Measurements from ENCODE around the gene TCF7L1. TPM values are rescaled to one million over a fixed set of nuclear protein-coding genes. Genes with fewer than 3 reads are reported as not detected.

The TCF7L1 gene
- total and polyA plus RNA-seq, 2 of the 13 experiments (the other 11 are each of a cell fraction or from before 2014, with no cell fraction given): 0.04 to 0.15 TPM

GRCh38 chr2:85354286-85355072 is 221.3 kb downstream of the TCF7L1 start, which contains the start of the genes ELMOD3 and RETSAT:
TSS of gene ELMOD3 (plus strand) at chr2:85354769. CDS start at chr2:85357199, 2,430 bp downstream.
TSS of gene RETSAT (minus strand) at chr2:85354528. CDS start at chr2:85354507, 21 bp downstream.
- peak within 1 kb of the TSS; percentile 72 for H3K27ac ChIP-seq (ENCODE audit: extremely low read length, insufficient read depth, low read length)
- H2AFZ ChIP-seq (ENCODE audit: low read length): peak within 1 kb of the TSS; percentile 82
- ATAC-seq (peak; percentile 98), FAIRE-seq (peak; percentile 99), DNase-seq (ENCODE audit: low spot score) (peak; percentile 100)
- in situ Hi-C loops (cut with HindIII; ENCODE audit: extremely low pct_ligation_motif_present, low pct_unique_long_range_greater_than_20kb) (no loop called here), intact Hi-C loops (cut with micrococcal nuclease; ENCODE audit: unreplicated experiment) (loop anchor here (1.0 kb wide), 4 partner anchors 12 to 198 kb away; no protein-coding TSS in a partner anchor)
- H3K9me3 ChIP-seq (ENCODE audit: low read length): no peaks in the 10 kb centered on the region
- H3K4me3 ChIP-seq (replicated peaks in 1 of 3; ENCODE audit: insufficient read depth in 1 of 3, low read depth in 2 of 3, low read length in 3 of 3): peak within 1 kb of the TSS; percentile 89 to 93 (median 91)
- CTCF ChIA-PET (ENCODE audit: low intra/inter-chr PET ratio, low total read pairs): no interaction called here
- no peaks in the 10 kb centered on the region for H4K20me1 ChIP-seq (ENCODE audit: insufficient read depth, low read length)
- peak within 1 kb of the TSS; percentile 89 for H3K9ac ChIP-seq (ENCODE audit: insufficient read depth, low read depth, low read length)
- under 1% methylated on average over 28 of the region's 42 CpGs for WGBS (ENCODE audit: low lambda C conversion rate)
- BruUV-seq (replicated peaks): no TSS peak
- H3K36me3 ChIP-seq (replicated peaks in 1 of 2; ENCODE audit: control insufficient read depth in 1 of 2, insufficient read depth in 2 of 2, low read length in 2 of 2): peaks cover 14 to 26% of the 10 kb centered on the region in 2 experiments
- peaks cover 33% of the 10 kb centered on the region for H3K4me1 ChIP-seq (ENCODE audit: insufficient read depth, low read length)
- H3K27me3 ChIP-seq (ENCODE audit: control insufficient read depth in 1 of 2, insufficient read depth in 2 of 2, low read length in 2 of 2): no peaks in the 10 kb centered on the region; a peak in 1 of 5 replicates
- H3K4me2 ChIP-seq (ENCODE audit: low read depth, low read length): peak within 1 kb of the TSS; percentile 94
- H3K79me2 ChIP-seq (ENCODE audit: insufficient read depth, low read length): peaks cover 35% of the 10 kb centered on the region
- POLR2A ChIA-PET: interaction anchor here (0.6 to 8.5 kb wide), 34 partner anchors 9 to 434 kb away, joined by 3 to 142 read pairs (median 6); partner anchors contain the start of genes C2orf68, GGCX, KCMF1 and MAT2A
- TF ChIP-seq ZNF878 (CRISPR knock-in tag; IDR thresholded peaks at IDR 0.05) (no peak; the same call in 1 of the 2 replicates), ZFP37 (CRISPR knock-in tag; IDR thresholded peaks at IDR 0.05; ENCODE audit: borderline replicate concordance) (peak; percentile 39; the same call in 1 of the 2 replicates), JDP2 (CRISPR knock-in tag; IDR thresholded peaks at IDR 0.05; ENCODE audit: borderline replicate concordance) (no peak), ATAD3A (CRISPR knock-in tag; IDR thresholded peaks at IDR 0.05) (no peak), TMF1 (CRISPR knock-in tag; IDR thresholded peaks at IDR 0.05; ENCODE audit: low read depth) (peak; percentile 94), POGK (CRISPR knock-in tag; conservative IDR thresholded peaks at IDR 0.05) (peak; percentile 83), ZNF598 (CRISPR knock-in tag; IDR thresholded peaks at IDR 0.05; ENCODE audit: borderline replicate concordance) (peak; percentile 33; the same call in 1 of the 2 replicates), REPIN1 (CRISPR knock-in tag; IDR thresholded peaks at IDR 0.05; ENCODE audit: borderline replicate concordance, low read depth) (peak; percentile 97), ZNF709 (CRISPR knock-in tag; IDR thresholded peaks at IDR 0.05) (peak; percentile 96; the same call in 1 of the 2 replicates), SMC3 (IDR thresholded peaks at IDR 0.05; ENCODE audit: low read length) (no peak), ZNF160 (CRISPR knock-in tag; IDR thresholded peaks at IDR 0.05) (0 out of 2 replicates have a peak, but pooled peaks have one; percentile 53), ZNF572 (CRISPR knock-in tag; IDR thresholded peaks at IDR 0.05) (0 out of 2 replicates have a peak, but pooled peaks have one; percentile 23), ZC3H13 (CRISPR knock-in tag; IDR thresholded peaks at IDR 0.05) (peak; percentile 43; the same call in 1 of the 2 replicates), ELF3 (CRISPR knock-in tag; IDR thresholded peaks at IDR 0.05) (peak; percentile 56; the same call in 1 of the 2 replicates), HNRNPL (IDR thresholded peaks at IDR 0.05; ENCODE audit: low read depth, low read length) (peak; percentile 69; the same call in 1 of the 2 replicates), ZNF7 (CRISPR knock-in tag; IDR thresholded peaks at IDR 0.05) (no peak), RXRA (CRISPR knock-in tag; IDR thresholded peaks at IDR 0.05) (peak; percentile 70), ZNF780A (CRISPR knock-in tag; IDR thresholded peaks at IDR 0.05) (no peak; the same call in 1 of the 2 replicates), SALL1 (CRISPR knock-in tag; IDR thresholded peaks at IDR 0.05) (peak; percentile 95; the same call in 1 of the 2 replicates), TFDP1 (CRISPR knock-in tag; IDR thresholded peaks at IDR 0.05; ENCODE audit: borderline replicate concordance) (peak; percentile 87), ZNF562 (CRISPR knock-in tag; IDR thresholded peaks at IDR 0.05; ENCODE audit: borderline replicate concordance) (no peak)

All from HepG2 (cell line).